HepG2 (cell line): Measurements from ENCODE around the gene ANAPC1. TPM values are rescaled to one million over a fixed set of nuclear protein-coding genes. Genes with fewer than 3 reads are reported as not detected.
A peak's percentile ranks its signal among the peaks of the same experiment; 100 is the strongest.
"Not testable (repeated sequence)": the region's sequence is repeated elsewhere in the genome, so short reads cannot be mapped to it uniquely, and the experiment has no call there.

Experiments used
- ATAC-seq: fragments of 200-7000 bp; cut with Tn5 transposase; 3 replicates; pipeline ENCODE4 v1.9.1; 2020; ENCODE audit warnings: mild to moderate bottlenecking, moderate library complexity
- BruUV-seq: library from RNA; stranded (reverse); fragments of 400-500 nt; replicated peaks from 2 replicates; lab custom pipeline; 2021; lab: Mats Ljungman, UMichigan
- CTCF ChIA-PET: fragments of 300-600 bp; formaldehyde crosslinking; extraction: SDS; loops from one replicate; lab custom pipeline; 2021; ENCODE audit warnings: low total read pairs, inconsistent platforms, low intra/inter-chr PET ratio; lab: Yijun Ruan, JAX
- POLR2A ChIA-PET: fragments of 350-600 bp; sonication (Branson Sonifier 250); formaldehyde crosslinking; loops from one replicate; lab custom pipeline; 2020; ENCODE audit warnings: antibody characterized with exemption, inconsistent platforms; lab: Yijun Ruan, JAX
- DNase-seq: peaks from one replicate; pipeline ENCODE4 v3.0.0-alpha.2; 2015; ENCODE audit warnings: low spot score
- FAIRE-seq: peaks from 3 replicates; lab custom pipeline; 2011; peaks lifted over from hg19 to GRCh38; lab: Jason Lieb, UNC
- H2AFZ ChIP-seq: one replicate; pipeline ENCODE4 v1.6.1; 2011; ENCODE audit warnings: low read length, inconsistent platforms
- H3K27ac ChIP-seq: fragments of 300-600 bp; 3 replicates; pipeline ENCODE4 v1.8.0; 2011; ENCODE audit warnings: mixed run types, mild to moderate bottlenecking, mixed read lengths, low read length, inconsistent platforms; ENCODE audit not compliant: insufficient read depth; ENCODE audit errors: extremely low read length
- H3K27me3 ChIP-seq, 2 experiments: fragments of 200-600 bp in 1 of 2; 2 replicates in 1 of 2; 3 replicates in 1 of 2; pipeline versions ENCODE4 v1.6.0 to v1.8.0; 2011; ENCODE audit warnings: low read length in 2 of 2, mild to moderate bottlenecking in 2 of 2, moderate library complexity in 2 of 2, inconsistent platforms in 1 of 2; ENCODE audit not compliant: insufficient read depth in 2 of 2, control insufficient read depth in 1 of 2
- H3K36me3 ChIP-seq, 2 experiments: fragments of 200-600 bp in 1 of 2; replicated peaks in 1 of 2; 2 replicates in 1 of 2; 3 replicates in 1 of 2; pipeline versions ENCODE4 v1.5.1 to v1.8.0; 2011; ENCODE audit warnings: low read length in 2 of 2, inconsistent platforms in 1 of 2; ENCODE audit not compliant: insufficient read depth in 2 of 2, control insufficient read depth in 1 of 2
- H3K4me1 ChIP-seq: 2 replicates; pipeline ENCODE4 v1.5.1; 2012; ENCODE audit warnings: low read length, inconsistent platforms; ENCODE audit not compliant: insufficient read depth
- H3K4me2 ChIP-seq: 2 replicates; pipeline ENCODE4 v1.6.0; 2011; ENCODE audit warnings: low read depth, low read length, inconsistent platforms
- H3K4me3 ChIP-seq, 3 experiments: fragments of 200-600 bp in 1 of 3; sonication (generic), shearing (Covaris generic) in 1 of 3; replicated peaks in 1 of 3; 2 replicates each; pipeline ENCODE4 v1.5.1; 2011 to 2016; ENCODE audit warnings: low read length in 3 of 3, inconsistent platforms in 2 of 3, low read depth in 2 of 3, mild to moderate bottlenecking in 2 of 3, control low read depth in 1 of 3, mixed read lengths in 1 of 3; ENCODE audit not compliant: insufficient read depth in 1 of 3
- H3K79me2 ChIP-seq: one replicate; pipeline ENCODE4 v1.6.1; 2011; ENCODE audit warnings: low read length, inconsistent platforms; ENCODE audit not compliant: insufficient read depth
- H3K9ac ChIP-seq: 2 replicates; pipeline ENCODE4 v1.6.0; 2011; ENCODE audit warnings: mild to moderate bottlenecking, low read depth, low read length, inconsistent platforms; ENCODE audit not compliant: insufficient read depth
- H3K9me3 ChIP-seq: 2 replicates; pipeline ENCODE4 v1.5.1; 2012; ENCODE audit warnings: mild to moderate bottlenecking, low read length
- H4K20me1 ChIP-seq: 2 replicates; pipeline ENCODE4 v1.6.0; 2011; ENCODE audit warnings: inconsistent platforms, mild to moderate bottlenecking, low read length, moderate library complexity; ENCODE audit not compliant: insufficient read depth
- CTCF ChIP-seq: sonication (generic); formaldehyde crosslinking; IDR thresholded peaks from 2 replicates; pipeline ENCODE4 v1.5.0; 2020; ENCODE audit warnings: mild to moderate bottlenecking, missing genetic modification reagents, moderate library complexity
- SMC3 ChIP-seq: IDR thresholded peaks from 2 replicates; pipeline ENCODE4 v1.6.1; 2011; ENCODE audit warnings: low read length, improper control_type of control experiment
- STAG1 ChIP-seq: sonication (generic); formaldehyde crosslinking; IDR thresholded peaks from 2 replicates; pipeline ENCODE4 v1.4.0; 2020; ENCODE audit warnings: missing genetic modification reagents
- WGBS: methylation state at CpG from one replicate; pipeline ENCODE4 v1.1.6; 2017; ENCODE audit warnings: low lambda C conversion rate; 5-methylcytosine and 5-hydroxymethylcytosine counted together
- in situ Hi-C: cut with HindIII; loops from 2 replicates; pipeline ENCODE4 v1.10.0; 2017; ENCODE audit warnings: low pct_unique_long_range_greater_than_20kb; ENCODE audit not compliant: extremely low pct_ligation_motif_present
- intact Hi-C: fragments of 100-400 bp; cut with micrococcal nuclease; formaldehyde crosslinking; loops from one replicate; pipeline ENCODE4 v1.10.0; 2022; ENCODE audit not compliant: unreplicated experiment
- polyA plus RNA-seq, 8 experiments: library from polyadenylated mRNA; depleted of rRNA in 3 of 8; stranded (reverse) in 7 of 8; unstranded in 1 of 8; fragments of >200 nt; fragmentation: Illumina TruSeq in 4 of 8; extraction: Trizol in 4 of 8; gene quantifications; 2 replicates each; pipeline versions ENCODE4 v1.2.1 to v1.2.3, GENCODE V29; 2011 to 2016; ENCODE audit warnings: low read depth in 4 of 8, missing spikeins in 1 of 8, mixed read lengths in 1 of 8; ENCODE audit not compliant: insufficient read depth in 1 of 8
- total RNA-seq, 5 experiments: library from RNA; depleted of rRNA; stranded (reverse); fragments of >200 nt; fragmentation: Illumina TruSeq; extraction: Trizol; gene quantifications; 2 replicates each; pipeline ENCODE4 v1.2.3, GENCODE V29; 2016; ENCODE audit warnings: low read depth in 1 of 5

The ANAPC1 gene
- total and polyA plus RNA-seq, 2 of the 13 experiments (the other 11 are each of a cell fraction or from before 2014, with no cell fraction given): 50.0 to 89.7 TPM

- CTCF ChIA-PET, H2AFZ ChIP-seq, H3K27ac ChIP-seq, H3K9me3 ChIP-seq, H3K79me2 ChIP-seq, DNase-seq, H3K36me3 ChIP-seq, H3K4me1 ChIP-seq, in situ Hi-C loops, BruUV-seq, H3K9ac ChIP-seq, intact Hi-C loops, H3K4me3 ChIP-seq, POLR2A ChIA-PET, H4K20me1 ChIP-seq, H3K27me3 ChIP-seq: not testable (repeated sequence)
- 34% methylated on average over 7 of the region's 9 CpGs for WGBS
- TF ChIP-seq SMC3: peak; percentile 16; the same call in 1 of the 2 replicates
- TF ChIP-seq STAG1 (CRISPR knock-in tag): peak; percentile 61
- peak; percentile 48 for TF ChIP-seq CTCF (CRISPR knock-in tag)
- ATAC-seq: peak; percentile 86
- H3K4me2 ChIP-seq: 0 out of 2 replicates have a peak overlapping the region, but pooled peaks have one; percentile 6
- peak; percentile 98 for FAIRE-seq
These were observed 147.9 kb downstream of the ANAPC1 start for GRCh38 chr2:111735838-111736721.

GRCh38 chr2:111735420-111735819 lies 148.6 kb downstream of the ANAPC1 start:
- H3K9me3 ChIP-seq, H3K4me3 ChIP-seq, BruUV-seq, DNase-seq, H3K79me2 ChIP-seq, H3K4me1 ChIP-seq, H3K36me3 ChIP-seq, H3K27me3 ChIP-seq, H2AFZ ChIP-seq, H3K27ac ChIP-seq, ATAC-seq, H4K20me1 ChIP-seq, FAIRE-seq, in situ Hi-C loops, intact Hi-C loops, CTCF ChIA-PET, POLR2A ChIA-PET, H3K9ac ChIP-seq: not testable (repeated sequence)
- 53% methylated on average over 6 of the region's 6 CpGs for WGBS
- 0 out of 2 replicates have a peak overlapping the region, but pooled peaks have one; percentile 6 for H3K4me2 ChIP-seq

GRCh38 chr2:111729812-111730458 lies 154.1 kb downstream of the ANAPC1 start:
- H3K9me3 ChIP-seq, H3K4me2 ChIP-seq, DNase-seq, H3K79me2 ChIP-seq, H3K4me3 ChIP-seq, H3K27me3 ChIP-seq, in situ Hi-C loops, H4K20me1 ChIP-seq, BruUV-seq, H3K4me1 ChIP-seq, intact Hi-C loops, POLR2A ChIA-PET, H3K27ac ChIP-seq, H3K9ac ChIP-seq, CTCF ChIA-PET, H3K36me3 ChIP-seq, H2AFZ ChIP-seq: not testable (repeated sequence)
- 0% methylated on average over 4 of the region's 9 CpGs for WGBS
- FAIRE-seq (peak; percentile 53), ATAC-seq (0 out of 3 replicates have a peak, but pooled peaks have one; percentile 16)
